WERI-Rb-1 (cell line): ENCODE data around the gene ZNF454.

Source experiments
- DNase-seq: peaks from one replicate; pipeline ENCODE4 v3.0.0-alpha.2; 2020
- H3K27ac ChIP-seq: fragments of 250-450 bp; sonication (Bioruptor Pico); 2 replicates; pipeline ENCODE4 v1.5.1; 2020; ENCODE audit warnings: mild to moderate bottlenecking, moderate library complexity
- H3K27me3 ChIP-seq: fragments of 250-450 bp; sonication (Bioruptor Pico); 2 replicates; pipeline ENCODE4 v1.5.1; 2021; ENCODE audit warnings: mild to moderate bottlenecking, low read depth, moderate library complexity; ENCODE audit not compliant: insufficient read depth, severe bottlenecking
- H3K36me3 ChIP-seq: fragments of 250-450 bp; sonication (Bioruptor Pico); 2 replicates; pipeline ENCODE4 v1.5.1; 2020; ENCODE audit warnings: mild to moderate bottlenecking, moderate library complexity
- H3K4me3 ChIP-seq: 2 replicates; pipeline ENCODE4 v1.5.1; 2011; ENCODE audit warnings: low read depth, mild to moderate bottlenecking, control low read depth, low read length
- H3K9me3 ChIP-seq: fragments of 250-450 bp; sonication (Bioruptor Pico); 2 replicates; pipeline ENCODE4 v1.5.1; 2021; ENCODE audit warnings: mild to moderate bottlenecking, moderate library complexity; ENCODE audit not compliant: severe bottlenecking
- CTCF ChIP-seq: IDR thresholded peaks from 2 replicates; pipeline ENCODE4 v1.5.1; 2011; ENCODE audit warnings: low read depth, mild to moderate bottlenecking, control low read depth, inconsistent platforms, low read length

Gene ZNF454

GRCh38 chr5:178991190-178992145 lies 50.5 kb downstream of the ZNF454 start:
- no peak for TF ChIP-seq CTCF
- peak overlapping the region; percentile 94 for H3K27ac ChIP-seq
- H3K27me3 ChIP-seq: no peaks in the 10 kb centered on the region
- H3K36me3 ChIP-seq: peaks cover 46% of the 10 kb centered on the region
- no peak overlapping the region for H3K4me3 ChIP-seq
- DNase-seq: no peak
- no peaks in the 10 kb centered on the region for H3K9me3 ChIP-seq

- peak; percentile 73 for DNase-seq
- no peak for TF ChIP-seq CTCF
- H3K4me3 ChIP-seq: peak overlapping the region; percentile 61
- H3K36me3 ChIP-seq: peaks cover 42% of the 10 kb centered on the region
- H3K27me3 ChIP-seq: no peaks in the 10 kb centered on the region
- H3K9me3 ChIP-seq: no peaks in the 10 kb centered on the region
- H3K27ac ChIP-seq: peak overlapping the region; percentile 94
Observed at GRCh38 chr5:178992291-178992895, 51.4 kb downstream of the ZNF454 start.

DNA sequence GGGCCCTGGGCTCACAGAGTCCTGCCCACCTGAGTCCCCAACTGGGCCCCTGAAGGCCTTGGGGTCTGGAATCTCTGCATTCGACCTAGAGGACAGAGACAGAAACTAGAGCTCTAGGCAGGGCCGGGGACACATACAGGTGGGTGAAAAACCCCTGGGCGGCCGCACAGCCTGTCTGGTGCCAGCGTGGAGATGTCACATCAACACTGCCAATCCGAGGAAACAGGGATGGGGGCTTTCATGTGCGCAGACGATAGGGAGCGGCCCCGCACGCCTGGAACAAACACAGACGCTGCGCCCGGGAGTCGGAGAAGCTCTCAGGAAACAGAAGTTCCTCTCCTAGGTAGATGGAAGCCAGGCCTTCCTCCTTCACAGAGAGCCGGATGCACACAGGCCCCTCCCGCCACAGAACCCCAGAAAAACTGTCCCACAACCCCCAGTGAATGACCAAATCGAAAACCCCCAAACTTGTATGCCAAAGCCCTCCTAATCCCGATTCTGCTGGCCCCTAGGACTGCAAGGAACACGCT lies 52.3 kb downstream of the ZNF454 start:
- Histone ChIP-seq H3K9me3 (no peaks in the 10 kb centered on the region), H3K27me3 (no peaks in the 10 kb centered on the region), H3K36me3 (peaks cover 38% of the 10 kb centered on the region), H3K4me3 (peak overlapping the region; percentile 61), H3K27ac (peak overlapping the region; percentile 94)
- DNase-seq: no peak
- TF ChIP-seq CTCF: no peak

- TF ChIP-seq CTCF: no peak
- peak overlapping the region; percentile 61 for H3K4me3 ChIP-seq
- peaks cover 33% of the 10 kb centered on the region for H3K36me3 ChIP-seq
- DNase-seq: no peak
- H3K9me3 ChIP-seq: no peaks in the 10 kb centered on the region
- no peaks in the 10 kb centered on the region for H3K27me3 ChIP-seq
- peak overlapping the region; percentile 94 for H3K27ac ChIP-seq
Observed at GRCh38 chr5:178993955-178994579, 53.1 kb downstream of the ZNF454 start.

- Histone ChIP-seq H3K36me3 (peaks cover 27% of the 10 kb centered on the region), H3K27me3 (no peaks in the 10 kb centered on the region), H3K9me3 (no peaks in the 10 kb centered on the region), H3K4me3 (peak within 1 kb of the TSS; percentile 61), H3K27ac (peak within 1 kb of the TSS; percentile 94)
- no peak for DNase-seq
- no peak for TF ChIP-seq CTCF
Observed at GRCh38 chr5:178994580-178995340, 53.8 kb downstream of the ZNF454 start, which contains the start of gene GRM6. Gene GRM6 (minus strand): TSS chr5:178995320. CDS start chr5:178994944, 376 bp downstream.
